ENCODE measurements around the gene ICA1. TPM values are rescaled to one million over a fixed set of nuclear protein-coding genes. Genes with fewer than 3 reads are reported as not detected.

ICA1 gene
- total and polyA plus RNA-seq, 2 of the 4 experiments (the other 2 are of a cell fraction), result not detected

GRCh38 chr7:8157296-8157695 lies 104.7 kb downstream of the ICA1 start:
- intact Hi-C loops (cut with micrococcal nuclease) (no loop called here), dilution Hi-C loops (cut with HindIII; ENCODE audit: low sequenced_read_pairs, unreplicated experiment) (no loop called here), in situ Hi-C loops (cut with MboI; ENCODE audit: low sequenced_read_pairs) (no loop called here)
- ChIA-PET CTCF (interaction anchor here (1.0 kb wide), 1 partner anchor 9 kb away, joined by 3 read pairs; no protein-coding TSS in a partner anchor), POLR2A (ENCODE audit: unreplicated experiment) (no interaction called here)
- no peaks in the 10 kb centered on the region for H3K4me1 ChIP-seq (ENCODE audit: control insufficient read depth, insufficient read depth, low read length)
- H3K4me3 ChIP-seq (ENCODE audit: insufficient read depth, low read depth, low read length), result no peak overlapping the region
- no peaks in the 10 kb centered on the region for H3K9me3 ChIP-seq (ENCODE audit: control insufficient read depth, insufficient read depth, low read length)
- H2BK20ac ChIP-seq (ENCODE audit: low read depth, low read length), result no peak overlapping the region
- H4K8ac ChIP-seq (ENCODE audit: low read depth in 2 of 2, low read length in 2 of 2), result no peak overlapping the region
- H2BK15ac ChIP-seq (ENCODE audit: low read depth, low read length), result no peak overlapping the region
- H3K36me3 ChIP-seq (ENCODE audit: control insufficient read depth, insufficient read depth, low read length), result no peaks in the 10 kb centered on the region
- no peak overlapping the region for H2AK5ac ChIP-seq (ENCODE audit: low read depth, low read length)
- H3K56ac ChIP-seq (ENCODE audit: extremely low read depth, insufficient read depth, low read length), result no peak overlapping the region
- no peak overlapping the region for H2AFZ ChIP-seq (replicated peaks; ENCODE audit: low read length, poor library complexity)
- H3K27me3 ChIP-seq (ENCODE audit: control insufficient read depth, insufficient read depth, low read length), result no peaks in the 10 kb centered on the region
- no peak overlapping the region for H3K27ac ChIP-seq (ENCODE audit: insufficient read depth, low read length)
- no peak for DNase-seq
- H3K4me2 ChIP-seq (ENCODE audit: low read depth, low read length), result no peak overlapping the region
- no peak overlapping the region for H3K4ac ChIP-seq (ENCODE audit: low read depth, low read length)
- no peak overlapping the region for H4K5ac ChIP-seq (ENCODE audit: low read depth, low read length)
- H3K9ac ChIP-seq (ENCODE audit: low read depth, low read length), result no peak overlapping the region
- H2BK5ac ChIP-seq (ENCODE audit: low read depth, low read length, poor library complexity, severe bottlenecking), result no peak overlapping the region
- TF ChIP-seq CTCF (conservative IDR thresholded peaks at IDR 0.05; ENCODE audit: low read depth, low read length) (no peak), MAFK (IDR thresholded peaks at IDR 0.05; ENCODE audit: low read depth, low read length) (no peak), CHD1 (IDR thresholded peaks at IDR 0.05; ENCODE audit: low read depth, low read length) (no peak), SMC3 (IDR thresholded peaks at IDR 0.05; ENCODE audit: low read depth, low read length) (no peak), USF2 (IDR thresholded peaks at IDR 0.05; ENCODE audit: low read depth, low read length) (no peak), MXI1 (IDR thresholded peaks at IDR 0.05; ENCODE audit: borderline replicate concordance, low read depth, low read length) (no peak), RFX5 (IDR thresholded peaks at IDR 0.05; ENCODE audit: low read depth, low read length) (no peak), POLR2A (IDR thresholded peaks at IDR 0.05; ENCODE audit: low read depth, low read length) (no peak), MAZ (IDR thresholded peaks at IDR 0.05; ENCODE audit: borderline replicate concordance, low read depth, low read length) (no peak), RAD21 (IDR thresholded peaks at IDR 0.05; ENCODE audit: low read length) (no peak), CEBPB (IDR thresholded peaks at IDR 0.05; ENCODE audit: low read depth, low read length) (no peak), FOS (IDR thresholded peaks at IDR 0.05; ENCODE audit: low read depth, low read length) (no peak)
- H3K14ac ChIP-seq (replicated peaks; ENCODE audit: low read depth, low read length), result no peak overlapping the region
- H3K18ac ChIP-seq (ENCODE audit: low read depth, low read length), result no peak overlapping the region
- no peaks in the 10 kb centered on the region for H3K9me1 ChIP-seq (ENCODE audit: insufficient read depth, low read length)
- H3K79me1 ChIP-seq (ENCODE audit: low read depth in 1 of 2, low read length in 2 of 2), result no peaks in the 10 kb centered on the region
- no CpG with 5 or more reads among the region's 1 CpG for WGBS, 2 experiments (ENCODE audit: extremely low coverage in 2 of 2, insufficient read length in 1 of 2)
- no peaks in the 10 kb centered on the region for H4K20me1 ChIP-seq (ENCODE audit: insufficient read depth, low read length)
- H3K23ac ChIP-seq (ENCODE audit: low read depth, low read length), result no peak overlapping the region
- H2AK9ac ChIP-seq (replicated peaks; ENCODE audit: low read depth, low read length, poor library complexity), result no peak overlapping the region
- no peak for ATAC-seq (ENCODE audit: low read depth)
- H4K91ac ChIP-seq (ENCODE audit: insufficient read depth, low read depth, low read length), result no peak overlapping the region
- no peak overlapping the region for H2BK120ac ChIP-seq (ENCODE audit: low read depth, low read length)
- BruUV-seq (replicated peaks), result no TSS peak

Measured in IMR-90 (cell line).